Osteoblast (primary cell): ENCODE data around the gene DNLZ. TPM values are rescaled to one million over a fixed set of nuclear protein-coding genes. Genes with fewer than 3 reads are reported as not detected.

ENCODE experiments used
- DNase-seq: peaks from one replicate; pipeline ENCODE4 v3.0.0; 2011; ENCODE audit warnings: low spot score, mixed read lengths; ENCODE audit not compliant: insufficient read length; ENCODE audit errors: missing footprints
- H2AFZ ChIP-seq: 2 replicates; pipeline ENCODE4 v1.6.0; 2011; ENCODE audit warnings: mild to moderate bottlenecking, low read length
- H3K27ac ChIP-seq: 2 replicates; pipeline ENCODE4 v1.5.1; 2011; ENCODE audit warnings: mild to moderate bottlenecking, low read depth, low read length, moderate library complexity
- H3K27me3 ChIP-seq: 2 replicates; pipeline ENCODE4 v1.6.0; 2012; ENCODE audit warnings: mild to moderate bottlenecking, control low read depth, inconsistent platforms, low read length, moderate library complexity; ENCODE audit not compliant: insufficient read depth
- H3K36me3 ChIP-seq: 2 replicates; pipeline ENCODE4 v1.5.1; 2011; ENCODE audit warnings: mild to moderate bottlenecking, low read length, control low read depth, moderate library complexity; ENCODE audit not compliant: insufficient read depth
- H3K4me1 ChIP-seq: 2 replicates; pipeline ENCODE4 v1.5.1; 2011; ENCODE audit warnings: mild to moderate bottlenecking, low read length, control low read depth, moderate library complexity; ENCODE audit not compliant: insufficient read depth
- H3K4me2 ChIP-seq: 2 replicates; pipeline ENCODE4 v1.6.0; 2011; ENCODE audit warnings: mild to moderate bottlenecking, low read length; ENCODE audit not compliant: insufficient read depth
- H3K4me3 ChIP-seq: fragments of 200-600 bp; sonication (generic); 3 replicates; pipeline ENCODE4 v1.5.1; 2012; ENCODE audit warnings: mild to moderate bottlenecking, low read length, inconsistent platforms; ENCODE audit not compliant: insufficient read depth
- H3K79me2 ChIP-seq: 2 replicates; pipeline ENCODE4 v1.6.0; 2012; ENCODE audit warnings: mild to moderate bottlenecking, low read length, control low read depth, inconsistent platforms; ENCODE audit not compliant: insufficient read depth
- H3K9me3 ChIP-seq: 2 replicates; pipeline ENCODE4 v1.5.1; 2011; ENCODE audit warnings: low read depth, low read length, control low read depth
- H4K20me1 ChIP-seq: 2 replicates; pipeline ENCODE4 v1.6.0; 2012; ENCODE audit warnings: mild to moderate bottlenecking, low read length, control low read depth; ENCODE audit not compliant: insufficient read depth
- total RNA-seq: library from RNA; depleted of rRNA; stranded (reverse); fragments of >200 nt; gene quantifications from 2 replicates; pipeline ENCODE4 v1.2.3, GENCODE V29; 2012
- TF ChIP-seq, protein P1 (sequence below): IDR thresholded peaks from 2 replicates; pipeline ENCODE4 v1.5.1; 2011; ENCODE audit warnings: mild to moderate bottlenecking, low read depth, low read length, moderate library complexity; ENCODE audit errors: extremely low read depth

DNLZ gene
- total RNA-seq, 1 donor = 4.3 TPM

DNA sequence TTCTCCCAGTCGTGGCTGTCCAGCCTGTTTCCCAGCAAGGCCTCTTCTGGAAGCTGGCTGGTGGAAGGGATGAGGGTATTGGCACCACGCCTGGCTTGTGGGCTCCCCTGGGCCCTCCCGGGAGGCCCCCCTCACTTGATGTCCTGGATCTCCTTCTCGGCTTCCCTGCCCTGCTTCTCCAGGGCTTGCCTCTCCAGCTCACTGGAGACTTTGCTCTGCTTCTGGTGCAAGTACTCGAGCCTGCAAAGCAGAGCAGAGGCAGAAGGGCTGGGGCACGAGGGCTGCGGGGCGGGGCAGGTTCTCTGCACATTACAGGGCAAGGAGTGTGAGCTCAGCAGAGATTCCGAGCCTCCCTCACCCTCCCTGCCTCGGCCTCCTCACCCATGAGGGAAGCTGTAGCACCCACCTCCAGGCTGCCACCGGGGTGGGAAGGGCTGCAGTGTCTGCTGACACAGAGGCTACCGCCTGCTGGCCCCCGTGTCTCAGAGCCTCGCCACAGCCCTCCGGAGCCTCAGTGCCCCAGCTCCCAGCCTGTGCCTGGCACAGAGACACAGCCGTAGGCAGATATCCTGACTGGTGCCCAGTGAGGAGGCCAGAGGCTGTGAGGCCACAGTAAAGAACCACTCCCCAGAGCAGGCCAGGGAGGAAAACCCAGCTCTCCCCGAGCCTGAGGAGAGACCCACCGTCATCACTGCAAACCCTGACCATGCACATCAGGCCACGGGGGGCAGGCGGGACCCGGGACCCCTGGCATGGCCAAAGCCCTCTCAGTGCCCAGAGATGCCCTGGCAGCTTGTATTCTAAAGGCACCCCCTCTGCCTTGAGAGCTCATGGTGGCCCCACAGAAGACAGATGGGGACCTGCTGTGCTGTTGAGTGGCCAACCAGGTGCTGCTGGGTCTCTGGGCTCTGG, 29.2 kb upstream of the DNLZ start:
- H3K4me2 ChIP-seq = no peak overlapping the region
- H2AFZ ChIP-seq = no peak overlapping the region
- peaks cover 9% of the 10 kb centered on the region for H4K20me1 ChIP-seq
- no peak for DNase-seq
- TF ChIP-seq, protein P1, sequence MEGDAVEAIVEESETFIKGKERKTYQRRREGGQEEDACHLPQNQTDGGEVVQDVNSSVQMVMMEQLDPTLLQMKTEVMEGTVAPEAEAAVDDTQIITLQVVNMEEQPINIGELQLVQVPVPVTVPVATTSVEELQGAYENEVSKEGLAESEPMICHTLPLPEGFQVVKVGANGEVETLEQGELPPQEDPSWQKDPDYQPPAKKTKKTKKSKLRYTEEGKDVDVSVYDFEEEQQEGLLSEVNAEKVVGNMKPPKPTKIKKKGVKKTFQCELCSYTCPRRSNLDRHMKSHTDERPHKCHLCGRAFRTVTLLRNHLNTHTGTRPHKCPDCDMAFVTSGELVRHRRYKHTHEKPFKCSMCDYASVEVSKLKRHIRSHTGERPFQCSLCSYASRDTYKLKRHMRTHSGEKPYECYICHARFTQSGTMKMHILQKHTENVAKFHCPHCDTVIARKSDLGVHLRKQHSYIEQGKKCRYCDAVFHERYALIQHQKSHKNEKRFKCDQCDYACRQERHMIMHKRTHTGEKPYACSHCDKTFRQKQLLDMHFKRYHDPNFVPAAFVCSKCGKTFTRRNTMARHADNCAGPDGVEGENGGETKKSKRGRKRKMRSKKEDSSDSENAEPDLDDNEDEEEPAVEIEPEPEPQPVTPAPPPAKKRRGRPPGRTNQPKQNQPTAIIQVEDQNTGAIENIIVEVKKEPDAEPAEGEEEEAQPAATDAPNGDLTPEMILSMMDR = no peak
- H3K4me1 ChIP-seq = no peaks in the 10 kb centered on the region
- no peaks in the 10 kb centered on the region for H3K27me3 ChIP-seq
- peaks cover 11% of the 10 kb centered on the region for H3K79me2 ChIP-seq
- H3K36me3 ChIP-seq = peaks cover 77% of the 10 kb centered on the region
- H3K27ac ChIP-seq = no peak overlapping the region
- no peak overlapping the region for H3K4me3 ChIP-seq
- no peaks in the 10 kb centered on the region for H3K9me3 ChIP-seq

DNA sequence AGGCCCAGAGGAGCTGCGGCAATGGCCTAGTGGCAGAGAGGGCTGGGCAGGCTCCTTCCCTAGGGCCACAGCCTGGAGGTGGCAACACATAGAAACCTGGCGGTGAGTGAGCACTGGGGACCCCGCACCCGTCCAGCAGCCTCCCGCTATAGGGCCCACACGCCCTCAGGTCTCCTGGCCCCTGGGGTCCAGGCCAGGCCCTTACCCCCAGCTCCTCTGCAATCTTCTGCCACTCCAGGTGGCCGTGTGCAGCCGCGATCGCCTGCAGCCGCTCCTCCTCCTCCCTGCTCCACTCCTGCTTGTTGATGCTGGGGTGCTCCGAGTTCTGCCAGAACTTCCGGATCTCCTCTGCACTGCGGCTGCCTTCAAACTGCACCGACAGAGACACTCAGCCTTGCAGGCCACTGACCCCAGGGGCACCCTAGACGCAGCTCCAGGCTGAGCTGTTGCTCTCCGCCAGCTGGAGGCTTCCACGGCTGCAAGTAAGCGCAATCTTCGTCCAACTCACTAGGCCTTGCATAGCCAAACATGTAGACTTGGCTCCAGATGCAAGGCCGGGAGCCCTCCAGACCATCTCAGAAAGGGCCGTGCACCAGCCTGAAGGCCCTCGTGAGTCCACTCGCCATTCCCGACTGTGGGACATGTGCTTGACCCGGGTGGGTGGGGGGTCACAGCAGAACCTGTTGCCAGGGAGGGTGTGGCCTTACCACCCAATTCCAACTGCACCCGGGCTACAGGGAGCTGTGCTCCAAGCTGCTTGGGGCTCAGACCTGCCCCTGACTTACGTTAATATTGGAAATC, 28.4 kb upstream of the DNLZ start:
- DNase-seq = no peak
- Histone ChIP-seq H4K20me1 (peaks cover 9% of the 10 kb centered on the region), H3K9me3 (no peaks in the 10 kb centered on the region), H3K36me3 (peaks cover 78% of the 10 kb centered on the region), H3K79me2 (peaks cover 6% of the 10 kb centered on the region), H3K27me3 (no peaks in the 10 kb centered on the region), H3K4me3 (no peak overlapping the region), H3K4me2 (no peak overlapping the region), H3K4me1 (no peaks in the 10 kb centered on the region), H3K27ac (no peak overlapping the region), H2AFZ (no peak overlapping the region)
- TF ChIP-seq, protein P1 = no peak

DNA sequence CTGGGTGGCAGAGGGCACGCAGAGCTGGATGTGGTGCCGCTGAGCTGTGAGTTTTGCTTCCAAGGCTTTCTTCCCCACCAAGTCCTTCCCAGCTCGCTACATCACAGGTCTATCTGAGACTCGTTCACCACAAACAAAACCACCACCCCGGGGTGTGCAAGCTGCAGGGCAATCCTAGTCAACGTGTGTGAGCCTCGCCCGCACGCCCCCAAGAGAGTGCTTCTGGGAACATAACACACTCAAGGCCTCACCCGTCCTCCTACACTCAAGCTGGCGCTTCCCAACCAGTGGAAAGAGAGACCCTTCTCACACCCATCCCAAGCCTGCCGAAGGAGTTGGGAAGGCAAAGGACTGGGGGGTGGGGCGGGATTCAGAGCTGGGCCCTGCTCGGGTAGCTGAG, 25.9 kb upstream of the DNLZ start:
- no peaks in the 10 kb centered on the region for H3K4me1 ChIP-seq
- no peaks in the 10 kb centered on the region for H3K27me3 ChIP-seq
- H3K9me3 ChIP-seq = no peaks in the 10 kb centered on the region
- no peak overlapping the region for H3K4me3 ChIP-seq
- H3K36me3 ChIP-seq = peaks cover 76% of the 10 kb centered on the region
- H3K4me2 ChIP-seq = no peak overlapping the region
- no peak for DNase-seq
- H3K27ac ChIP-seq = no peak overlapping the region
- H3K79me2 ChIP-seq = no peaks in the 10 kb centered on the region
- TF ChIP-seq, protein P1 = no peak
- peaks cover 4% of the 10 kb centered on the region for H4K20me1 ChIP-seq
- no peak overlapping the region for H2AFZ ChIP-seq

DNA sequence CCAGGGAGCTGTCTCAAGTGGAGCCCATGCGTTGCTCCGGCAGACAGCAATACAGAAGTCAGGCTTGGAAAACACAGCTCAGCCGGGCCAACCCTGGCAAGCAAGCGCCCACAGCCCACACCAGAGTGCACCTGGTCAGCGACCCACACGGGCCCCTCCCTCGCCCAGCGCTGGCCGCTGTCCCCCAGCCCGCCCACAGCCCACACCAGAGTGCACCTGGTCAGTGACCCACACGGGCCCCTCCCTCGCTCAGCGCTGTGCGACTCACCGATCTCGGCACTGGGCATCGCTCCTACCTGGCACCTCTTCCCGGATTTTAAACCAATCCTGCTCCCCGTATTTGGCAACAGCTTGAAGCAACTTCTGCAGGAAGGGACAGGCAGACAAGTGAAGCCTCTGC, 23.7 kb upstream of the DNLZ start:
- TF ChIP-seq, protein P1 = no peak
- Histone ChIP-seq H3K36me3 (peaks cover 77% of the 10 kb centered on the region), H2AFZ (no peak overlapping the region)

More for the DNA sequence above, 23.7 kb upstream of the DNLZ start:
- H3K4me2 ChIP-seq = no peak overlapping the region
- no peak overlapping the region for H3K4me3 ChIP-seq
- H3K27me3 ChIP-seq = no peaks in the 10 kb centered on the region
- DNase-seq = no peak
- H3K79me2 ChIP-seq = no peaks in the 10 kb centered on the region
- H3K27ac ChIP-seq = no peak overlapping the region
- H3K4me1 ChIP-seq = no peaks in the 10 kb centered on the region
- H3K9me3 ChIP-seq = no peaks in the 10 kb centered on the region
- H4K20me1 ChIP-seq = peaks cover 4% of the 10 kb centered on the region
